Loucy (cell line): ENCODE results near the gene MAN2A1.

Experiments
- H2AFZ ChIP-seq: fragments of 200-600 bp; sonication (generic); 2 replicates; pipeline ENCODE4 v1.6.0; 2016; ENCODE audit warnings: antibody characterized with exemption, mild to moderate bottlenecking, low read length, moderate library complexity
- H3F3A ChIP-seq: fragments of 200-600 bp; 2 replicates; pipeline ENCODE4 v1.6.0; 2016; ENCODE audit warnings: antibody characterized with exemption, low read depth, mild to moderate bottlenecking
- H3K27me3 ChIP-seq: fragments of 200-600 bp; sonication (generic); 2 replicates; pipeline ENCODE4 v1.6.1; 2014; ENCODE audit warnings: low read length, mild to moderate bottlenecking; ENCODE audit not compliant: insufficient read depth, poor library complexity, severe bottlenecking
- H3K36me3 ChIP-seq: fragments of 200-600 bp; sonication (generic); 2 replicates; pipeline ENCODE4 v1.6.1; 2016; ENCODE audit warnings: low read length; ENCODE audit not compliant: insufficient read depth
- H3K4me1 ChIP-seq: fragments of 200-600 bp; sonication (generic); 2 replicates; pipeline ENCODE4 v1.5.1; 2014; ENCODE audit warnings: low read length, mild to moderate bottlenecking; ENCODE audit not compliant: insufficient read depth, poor library complexity, severe bottlenecking
- H3K4me2 ChIP-seq: fragments of 200-600 bp; sonication (generic); 2 replicates; pipeline ENCODE4 v1.6.0; 2014; ENCODE audit warnings: antibody characterized with exemption, low read length, low read depth, mild to moderate bottlenecking; ENCODE audit not compliant: poor library complexity, severe bottlenecking
- H3K4me3 ChIP-seq: fragments of 200-600 bp; sonication (generic); 2 replicates; pipeline ENCODE4 v1.5.1; 2014; ENCODE audit warnings: low read length, mild to moderate bottlenecking, mixed read lengths; ENCODE audit not compliant: poor library complexity, severe bottlenecking
- H3K79me2 ChIP-seq: fragments of 200-600 bp; sonication (generic); 2 replicates; pipeline ENCODE4 v1.6.1; 2014; ENCODE audit warnings: low read length; ENCODE audit not compliant: insufficient read depth
- H3K9ac ChIP-seq: fragments of 200-600 bp; sonication (generic); 2 replicates; pipeline ENCODE4 v1.6.0; 2014; ENCODE audit warnings: mild to moderate bottlenecking, low read depth, low read length, moderate library complexity; ENCODE audit not compliant: poor library complexity, severe bottlenecking
- H3K9me2 ChIP-seq: fragments of 200-600 bp; sonication (generic); replicated peaks from 2 replicates; pipeline ENCODE4 v1.6.1; 2016; ENCODE audit warnings: low read depth, low read length, mixed read lengths
- H3K9me3 ChIP-seq: fragments of 200-600 bp; sonication (generic); 2 replicates; pipeline ENCODE4 v1.6.1; 2014; ENCODE audit warnings: mild to moderate bottlenecking, antibody characterized with exemption, low read length, low read depth; ENCODE audit not compliant: insufficient read depth
- H4K20me1 ChIP-seq: fragments of 200-600 bp; sonication (generic); 2 replicates; pipeline ENCODE4 v1.6.0; 2014; ENCODE audit warnings: antibody characterized with exemption, low read length, mild to moderate bottlenecking; ENCODE audit not compliant: insufficient read depth, poor library complexity, severe bottlenecking
- EZH2phosphoT487 ChIP-seq: fragments of 200-600 bp; IDR thresholded peaks from 2 replicates; pipeline ENCODE4 v1.6.1; 2018; ENCODE audit warnings: antibody characterized with exemption, mild to moderate bottlenecking, moderate library complexity, borderline replicate concordance
- TF ChIP-seq, protein P1 (sequence below): fragments of 200-600 bp; sonication (generic); conservative IDR thresholded peaks from 2 replicates; pipeline ENCODE4 v1.5.1; 2014; ENCODE audit warnings: mild to moderate bottlenecking, antibody characterized with exemption, low read length

Gene MAN2A1

DNA sequence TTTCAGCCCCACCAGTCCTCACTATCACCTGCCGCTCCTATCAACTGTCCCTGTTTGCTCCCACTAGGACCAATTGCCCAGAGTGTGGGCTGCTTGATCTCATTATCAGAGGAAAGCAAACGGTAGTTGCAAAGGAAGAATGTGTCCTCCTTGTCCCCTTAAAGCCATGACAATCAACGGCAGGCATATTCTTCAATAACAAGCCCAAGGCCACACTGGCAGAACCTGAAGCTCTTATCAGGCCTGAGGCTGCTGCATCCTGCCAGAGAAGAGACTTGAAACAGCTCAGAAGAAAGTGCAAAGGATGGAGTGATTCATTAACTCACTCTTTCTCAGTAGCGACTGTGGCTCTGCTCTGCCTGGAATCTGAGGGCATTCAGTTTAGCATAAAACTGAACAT lies 39.2 kb upstream of the MAN2A1 start:
- H3K79me2 ChIP-seq: no peaks in the 10 kb centered on the region

DNA sequence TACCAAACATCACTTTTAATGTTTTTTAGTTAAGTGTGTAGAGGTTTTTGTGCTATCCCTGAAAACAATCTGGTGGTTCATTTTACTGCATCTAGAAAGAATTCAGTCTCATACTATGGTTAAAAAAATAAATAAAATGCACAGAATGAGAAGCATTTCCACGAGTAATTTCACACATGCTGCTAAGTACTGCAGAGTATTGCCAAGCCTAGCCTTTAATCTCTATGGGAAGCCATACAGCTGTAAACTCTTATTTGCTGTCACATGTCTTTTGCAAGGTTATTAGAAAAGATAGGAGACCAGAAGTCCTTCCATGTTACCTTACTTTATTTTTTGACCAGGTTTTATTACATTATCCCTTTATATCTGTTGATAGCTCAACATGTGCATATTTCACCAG lies 37.6 kb upstream of the MAN2A1 start:
- no peak for TF ChIP-seq EZH2phosphoT487
- TF ChIP-seq, protein P1, sequence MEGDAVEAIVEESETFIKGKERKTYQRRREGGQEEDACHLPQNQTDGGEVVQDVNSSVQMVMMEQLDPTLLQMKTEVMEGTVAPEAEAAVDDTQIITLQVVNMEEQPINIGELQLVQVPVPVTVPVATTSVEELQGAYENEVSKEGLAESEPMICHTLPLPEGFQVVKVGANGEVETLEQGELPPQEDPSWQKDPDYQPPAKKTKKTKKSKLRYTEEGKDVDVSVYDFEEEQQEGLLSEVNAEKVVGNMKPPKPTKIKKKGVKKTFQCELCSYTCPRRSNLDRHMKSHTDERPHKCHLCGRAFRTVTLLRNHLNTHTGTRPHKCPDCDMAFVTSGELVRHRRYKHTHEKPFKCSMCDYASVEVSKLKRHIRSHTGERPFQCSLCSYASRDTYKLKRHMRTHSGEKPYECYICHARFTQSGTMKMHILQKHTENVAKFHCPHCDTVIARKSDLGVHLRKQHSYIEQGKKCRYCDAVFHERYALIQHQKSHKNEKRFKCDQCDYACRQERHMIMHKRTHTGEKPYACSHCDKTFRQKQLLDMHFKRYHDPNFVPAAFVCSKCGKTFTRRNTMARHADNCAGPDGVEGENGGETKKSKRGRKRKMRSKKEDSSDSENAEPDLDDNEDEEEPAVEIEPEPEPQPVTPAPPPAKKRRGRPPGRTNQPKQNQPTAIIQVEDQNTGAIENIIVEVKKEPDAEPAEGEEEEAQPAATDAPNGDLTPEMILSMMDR: no peak
- Histone ChIP-seq H3K4me1 (peaks cover 35% of the 10 kb centered on the region), H3K9ac (no peak overlapping the region), H3K9me3 (no peaks in the 10 kb centered on the region), H3K36me3 (no peaks in the 10 kb centered on the region), H2AFZ (no peak overlapping the region), H3K9me2 (no peaks in the 10 kb centered on the region), H3F3A (no peaks in the 10 kb centered on the region; the same call in 1 of the 2 replicates), H4K20me1 (no peaks in the 10 kb centered on the region), H3K4me3 (no peak overlapping the region), H3K79me2 (no peaks in the 10 kb centered on the region), H3K4me2 (no peak overlapping the region), H3K27me3 (no peaks in the 10 kb centered on the region)

More for the DNA sequence above, 39.2 kb upstream of the MAN2A1 start:
- H3K36me3 ChIP-seq: no peaks in the 10 kb centered on the region
- peaks cover 21% of the 10 kb centered on the region for H3K4me1 ChIP-seq
- no peaks in the 10 kb centered on the region for H3K9me3 ChIP-seq
- H2AFZ ChIP-seq: no peak overlapping the region
- no peaks in the 10 kb centered on the region for H3F3A ChIP-seq
- no peak overlapping the region for H3K9ac ChIP-seq
- no peaks in the 10 kb centered on the region for H3K9me2 ChIP-seq
- no peak overlapping the region for H3K4me2 ChIP-seq
- TF ChIP-seq EZH2phosphoT487: no peak
- TF ChIP-seq, protein P1: no peak
- no peaks in the 10 kb centered on the region for H4K20me1 ChIP-seq
- no peaks in the 10 kb centered on the region for H3K27me3 ChIP-seq
- H3K4me3 ChIP-seq: no peak overlapping the region

DNA sequence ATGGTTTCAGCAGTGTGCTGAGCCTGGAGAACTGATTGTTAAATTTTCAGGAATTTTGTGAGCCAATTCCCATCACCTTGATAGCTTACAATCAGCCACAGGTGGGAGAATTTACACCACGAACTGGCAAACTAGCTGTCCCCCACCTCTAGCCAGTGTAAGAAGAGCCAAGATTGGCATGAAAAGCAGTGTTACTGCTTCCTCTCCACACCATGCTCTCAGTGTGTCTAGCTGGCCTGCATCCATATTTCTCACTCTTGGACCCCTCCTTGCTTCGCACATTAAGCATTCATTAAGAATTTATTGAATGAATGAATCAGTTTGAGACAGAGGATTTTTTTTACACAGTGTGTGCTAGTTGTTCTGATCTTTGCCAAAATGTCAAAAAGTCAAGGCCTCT lies 36.7 kb upstream of the MAN2A1 start:
- Histone ChIP-seq H3K36me3 (no peaks in the 10 kb centered on the region), H3K9me3 (no peaks in the 10 kb centered on the region), H3K4me1 (peaks cover 45% of the 10 kb centered on the region), H3K9ac (no peak overlapping the region), H3K9me2 (no peaks in the 10 kb centered on the region), H3K4me2 (no peak overlapping the region), H4K20me1 (no peaks in the 10 kb centered on the region), H3K27me3 (no peaks in the 10 kb centered on the region), H3K79me2 (no peaks in the 10 kb centered on the region), H3K4me3 (no peak overlapping the region), H3F3A (no peaks in the 10 kb centered on the region; the same call in 1 of the 2 replicates), H2AFZ (no peak overlapping the region)
- TF ChIP-seq EZH2phosphoT487: no peak
- TF ChIP-seq, protein P1: no peak
